Testis (tissue), 2 donors: ENCODE data around the gene TMEM150C.

Source experiments
- POLR2A ChIP-seq: fragments of 450-650 bp; IDR thresholded peaks from one replicate; pipeline ENCODE4 v1.6.1; 2017; ENCODE audit warnings: antibody characterized with exemption, mild to moderate bottlenecking, moderate library complexity
- TF ChIP-seq, protein P1 (sequence below), 3 experiments: fragments of 450-650 bp in 2 of 3; fragments of 200-600 bp in 1 of 3; sonication (generic) in 1 of 3; IDR thresholded peaks; one replicate each; pipeline ENCODE4 v1.5.1; 2016 to 2019; ENCODE audit warnings: antibody characterized with exemption in 3 of 3, mild to moderate bottlenecking in 2 of 3, moderate library complexity in 1 of 3

- TF ChIP-seq, protein P1, sequence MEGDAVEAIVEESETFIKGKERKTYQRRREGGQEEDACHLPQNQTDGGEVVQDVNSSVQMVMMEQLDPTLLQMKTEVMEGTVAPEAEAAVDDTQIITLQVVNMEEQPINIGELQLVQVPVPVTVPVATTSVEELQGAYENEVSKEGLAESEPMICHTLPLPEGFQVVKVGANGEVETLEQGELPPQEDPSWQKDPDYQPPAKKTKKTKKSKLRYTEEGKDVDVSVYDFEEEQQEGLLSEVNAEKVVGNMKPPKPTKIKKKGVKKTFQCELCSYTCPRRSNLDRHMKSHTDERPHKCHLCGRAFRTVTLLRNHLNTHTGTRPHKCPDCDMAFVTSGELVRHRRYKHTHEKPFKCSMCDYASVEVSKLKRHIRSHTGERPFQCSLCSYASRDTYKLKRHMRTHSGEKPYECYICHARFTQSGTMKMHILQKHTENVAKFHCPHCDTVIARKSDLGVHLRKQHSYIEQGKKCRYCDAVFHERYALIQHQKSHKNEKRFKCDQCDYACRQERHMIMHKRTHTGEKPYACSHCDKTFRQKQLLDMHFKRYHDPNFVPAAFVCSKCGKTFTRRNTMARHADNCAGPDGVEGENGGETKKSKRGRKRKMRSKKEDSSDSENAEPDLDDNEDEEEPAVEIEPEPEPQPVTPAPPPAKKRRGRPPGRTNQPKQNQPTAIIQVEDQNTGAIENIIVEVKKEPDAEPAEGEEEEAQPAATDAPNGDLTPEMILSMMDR (IDR thresholded peaks at IDR 0.05): no peak
- TF ChIP-seq POLR2A: no peak
Measured at GRCh38 chr4:82593411-82593810, 31.6 kb upstream of the TMEM150C start.
